ENCODE results near the gene TMEM108.

TMEM108 gene

GRCh38 chr3:133246119-133246518 lies 207.9 kb downstream of the TMEM108 start:
- no peak for DNase-seq

- no peak for DNase-seq
These were observed 208.6 kb downstream of the TMEM108 start for GRCh38 chr3:133246773-133247172.

GRCh38 chr3:133248389-133248788 lies 210.2 kb downstream of the TMEM108 start:
- DNase-seq: no peak

GRCh38 chr3:133249490-133249889 lies 211.3 kb downstream of the TMEM108 start:
- no peak for DNase-seq

- no peak for DNase-seq
These were observed 216.0 kb downstream of the TMEM108 start for GRCh38 chr3:133254151-133254550.

GRCh38 chr3:133254716-133255115 lies 216.5 kb downstream of the TMEM108 start:
- DNase-seq: no peak

- DNase-seq: no peak
These were observed 218.7 kb downstream of the TMEM108 start for GRCh38 chr3:133256787-133257483.

GRCh38 chr3:133258358-133258757 lies 220.2 kb downstream of the TMEM108 start:
- DNase-seq: no peak

GRCh38 chr3:133259767-133260166 lies 221.6 kb downstream of the TMEM108 start:
- DNase-seq: no peak

GRCh38 chr3:133262333-133262732 lies 224.1 kb downstream of the TMEM108 start:
- DNase-seq: no peak

- no peak for DNase-seq
These were observed 226.7 kb downstream of the TMEM108 start for GRCh38 chr3:133264920-133265319.

- no peak for DNase-seq
These were observed 230.5 kb downstream of the TMEM108 start for GRCh38 chr3:133268726-133269134.

- DNase-seq: no peak
These were observed 231.2 kb downstream of the TMEM108 start for GRCh38 chr3:133269393-133269792.

GRCh38 chr3:133270631-133271030 lies 232.4 kb downstream of the TMEM108 start:
- no peak for DNase-seq

GRCh38 chr3:133271042-133271441 lies 232.9 kb downstream of the TMEM108 start:
- DNase-seq: no peak

- no peak for DNase-seq
These were observed 233.3 kb downstream of the TMEM108 start for GRCh38 chr3:133271539-133271938.

GRCh38 chr3:133273346-133273745 lies 235.2 kb downstream of the TMEM108 start:
- DNase-seq: no peak

GRCh38 chr3:133274477-133274876 lies 236.3 kb downstream of the TMEM108 start:
- DNase-seq: no peak

GRCh38 chr3:133276594-133276993 lies 238.4 kb downstream of the TMEM108 start:
- no peak for DNase-seq

GRCh38 chr3:133277813-133278212 lies 239.6 kb downstream of the TMEM108 start:
- no peak for DNase-seq

GRCh38 chr3:133278260-133279043 lies 240.3 kb downstream of the TMEM108 start:
- no peak for DNase-seq

GRCh38 chr3:133280586-133280985 lies 242.4 kb downstream of the TMEM108 start:
- DNase-seq: no peak

- DNase-seq: no peak
These were observed 244.0 kb downstream of the TMEM108 start for GRCh38 chr3:133282236-133282635.

All from stimulated activated CD4-positive, alpha-beta T cell treated with anti-CD3 and anti-CD28 coated beads, Interleukin-2, amount 100 ng/mL, for 48 hours (primary cell).